ENCODE data around the gene HEBP1.

The HEBP1 gene

DNA sequence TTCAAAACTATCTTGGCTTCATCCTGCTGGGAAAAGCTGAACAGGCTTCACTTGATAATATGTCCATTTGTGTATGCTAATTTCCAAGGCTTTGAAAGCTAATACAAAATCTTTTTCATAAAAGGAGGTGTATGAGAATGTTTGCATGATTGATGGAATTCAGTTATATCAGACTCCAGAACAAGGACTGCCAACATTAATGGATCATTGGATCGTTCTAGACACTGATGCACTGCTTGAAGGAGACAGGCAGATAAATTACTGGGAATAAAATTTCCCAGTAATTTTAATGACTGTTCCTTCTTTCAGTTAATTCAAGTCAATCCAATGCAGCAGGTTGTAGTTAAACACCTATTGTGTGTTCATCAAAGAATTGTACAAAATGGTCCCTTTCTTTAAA lies 48.6 kb downstream of the HEBP1 start:
- no peak for DNase-seq (ENCODE audit: low read depth, low spot score)

DNA sequence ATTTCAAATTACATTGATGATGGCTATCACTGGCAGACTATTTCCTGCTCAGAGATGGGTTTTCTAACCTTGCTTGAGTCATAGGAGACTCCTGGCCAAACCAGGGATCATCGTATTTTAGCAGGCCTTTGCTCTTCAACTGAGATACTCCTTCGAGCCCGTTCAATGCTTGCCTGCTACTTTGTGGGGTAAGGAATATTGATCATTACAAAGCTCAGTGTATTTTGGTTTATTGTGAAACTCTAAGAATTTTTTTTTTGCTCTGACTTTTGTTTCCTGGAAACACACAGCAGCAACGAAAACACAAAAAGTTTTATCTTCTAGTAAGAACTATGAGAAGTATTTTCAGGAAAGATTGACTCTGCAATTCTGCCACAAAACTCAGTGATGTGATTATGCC lies 52.2 kb downstream of the HEBP1 start:
- no peak for DNase-seq (ENCODE audit: low read depth, low spot score)

DNA sequence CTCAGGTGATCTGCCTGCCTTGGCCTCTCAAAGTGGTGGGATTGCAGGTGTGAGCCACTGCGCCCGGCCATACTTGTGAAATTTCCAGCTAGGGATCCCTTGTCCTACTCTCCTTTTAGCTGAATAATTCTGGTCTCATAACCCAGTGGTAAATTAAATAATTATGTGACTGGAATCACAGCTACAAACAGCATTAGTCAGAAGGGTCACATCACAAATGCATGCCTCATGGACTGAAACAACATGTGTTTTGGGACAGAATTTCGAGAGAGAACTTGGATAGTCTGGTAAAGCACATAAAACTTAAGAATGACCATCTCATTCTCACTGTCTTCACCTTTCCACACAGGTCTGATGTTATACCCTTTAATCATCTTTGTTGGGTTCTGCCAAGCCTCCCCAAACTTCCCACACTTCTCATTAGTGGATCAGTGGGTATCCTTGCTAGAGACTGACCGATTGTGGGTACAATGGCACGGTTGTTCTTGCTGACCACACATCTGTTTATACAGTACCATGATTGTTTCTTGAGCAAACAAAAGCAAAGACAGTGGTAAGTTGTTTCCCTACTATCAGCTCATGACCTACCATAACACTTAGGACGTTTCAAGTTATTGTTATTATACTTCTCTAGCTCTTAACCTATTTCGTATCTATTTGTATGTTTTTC lies 53.2 kb downstream of the HEBP1 start:
- no peak for DNase-seq (ENCODE audit: low read depth, low spot score)

DNA sequence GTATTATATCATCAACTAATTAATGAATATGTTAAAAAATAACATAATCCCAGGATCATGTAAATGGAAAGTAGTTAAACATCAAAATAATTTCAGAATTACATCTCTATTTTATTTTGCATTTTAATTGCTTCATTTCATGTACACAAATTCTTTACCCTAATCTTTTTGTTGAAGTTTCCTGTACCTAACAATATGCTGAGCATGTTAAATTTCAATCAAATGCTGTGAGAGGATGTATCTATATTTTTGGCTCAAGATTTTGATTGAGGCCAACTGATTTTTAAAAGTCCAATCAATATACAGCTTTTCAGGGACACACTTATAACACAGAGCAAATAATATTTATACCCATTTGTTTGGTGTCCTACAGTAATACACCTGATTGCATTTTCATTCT lies 54.5 kb downstream of the HEBP1 start:
- no peak for DNase-seq (ENCODE audit: low read depth, low spot score)

DNA sequence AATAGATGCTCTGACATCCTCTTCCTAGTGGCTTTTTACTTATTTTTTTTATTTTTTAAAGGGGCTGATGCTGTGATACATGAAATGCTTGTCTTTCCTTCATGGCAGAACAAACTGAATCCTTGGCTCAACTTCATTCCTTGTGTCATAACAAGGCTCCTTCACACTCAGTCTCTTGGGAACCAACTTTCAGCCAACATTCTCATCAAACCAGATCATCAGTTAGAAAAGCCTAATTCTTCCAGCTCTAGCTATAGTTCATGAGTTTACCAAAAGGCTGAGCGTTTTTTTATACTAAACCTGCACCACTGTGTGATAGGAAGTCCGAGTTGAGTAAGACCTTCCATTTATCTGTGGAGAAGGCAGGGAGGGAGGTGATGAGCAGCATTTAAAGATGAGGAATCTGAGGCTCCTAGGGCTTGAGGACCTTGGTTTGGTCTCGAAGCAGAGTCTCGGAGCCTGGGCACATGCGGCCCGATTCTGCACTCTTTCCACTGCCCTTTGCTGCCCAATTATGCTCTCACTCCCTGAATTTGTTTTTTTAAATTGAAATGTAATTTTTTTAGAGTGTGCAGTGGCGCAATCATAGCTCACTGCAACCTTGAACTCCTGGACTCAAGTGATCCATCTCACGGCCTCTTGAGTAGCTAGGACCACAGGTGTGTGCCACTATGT lies 56.3 kb downstream of the HEBP1 start:
- no peak for DNase-seq (ENCODE audit: low read depth, low spot score)

DNA sequence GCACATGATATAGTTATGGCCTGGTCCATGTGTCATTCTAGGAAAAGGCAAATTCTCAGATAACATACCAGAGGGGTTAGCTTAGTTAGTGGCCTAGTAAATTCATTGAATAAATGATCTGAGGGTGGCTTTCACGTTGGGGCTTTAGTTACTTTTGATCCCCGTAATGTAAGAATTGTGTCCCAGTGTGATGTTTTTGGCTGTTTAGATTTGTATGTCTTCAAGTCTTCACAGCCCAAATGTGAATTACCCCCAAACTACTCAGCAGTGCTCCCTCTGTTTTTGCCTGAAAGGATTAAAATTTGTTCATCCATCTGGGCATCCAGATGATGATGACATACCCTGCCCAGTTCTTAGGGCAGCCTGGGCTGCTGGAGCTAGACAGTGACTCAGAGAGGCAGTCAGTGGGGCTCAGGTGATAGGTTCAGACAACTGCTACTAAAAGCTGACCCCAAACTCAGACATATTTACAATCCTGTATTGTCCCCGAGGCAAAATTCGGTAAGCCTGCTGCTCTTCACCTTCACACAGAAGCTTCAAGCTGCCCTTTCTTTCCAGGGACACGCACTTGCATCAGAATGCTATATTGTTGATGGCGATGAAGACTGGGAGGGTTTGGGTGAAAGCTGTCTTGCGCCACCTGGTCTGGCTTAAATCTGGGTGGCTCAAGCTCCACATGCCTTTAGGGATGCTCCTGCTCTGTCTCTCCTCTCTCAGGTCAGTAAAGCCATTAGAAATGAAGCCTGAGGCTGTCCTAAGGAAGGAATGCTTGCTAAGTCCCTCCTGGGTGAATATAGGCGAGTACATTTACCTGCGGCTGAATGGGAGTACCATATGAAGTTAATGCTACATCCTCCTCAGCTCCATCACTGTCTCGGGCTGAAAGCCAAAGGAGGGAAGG lies 58.4 kb downstream of the HEBP1 start:
- peak; percentile 22 for DNase-seq (ENCODE audit: low read depth, low spot score)

DNA sequence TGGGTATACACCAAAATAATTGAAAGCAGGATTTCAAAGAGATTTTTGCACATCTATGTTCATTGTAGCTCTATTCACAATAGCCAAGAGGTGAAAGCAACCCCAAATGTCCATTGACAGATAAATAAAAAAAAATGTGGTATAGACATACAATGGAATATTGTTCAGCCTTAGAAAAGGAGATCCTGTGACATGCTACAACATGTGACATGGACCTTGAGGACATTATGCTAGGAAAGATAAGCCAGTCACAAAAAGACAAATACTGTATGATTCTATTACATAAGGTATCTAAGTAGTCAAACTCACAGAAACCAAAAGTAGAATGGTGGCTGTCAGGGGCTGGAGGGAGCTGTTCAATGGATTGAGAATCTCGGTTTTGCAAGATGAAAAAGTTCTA lies 60.2 kb downstream of the HEBP1 start:
- DNase-seq (ENCODE audit: low read depth, low spot score), result no peak

DNA sequence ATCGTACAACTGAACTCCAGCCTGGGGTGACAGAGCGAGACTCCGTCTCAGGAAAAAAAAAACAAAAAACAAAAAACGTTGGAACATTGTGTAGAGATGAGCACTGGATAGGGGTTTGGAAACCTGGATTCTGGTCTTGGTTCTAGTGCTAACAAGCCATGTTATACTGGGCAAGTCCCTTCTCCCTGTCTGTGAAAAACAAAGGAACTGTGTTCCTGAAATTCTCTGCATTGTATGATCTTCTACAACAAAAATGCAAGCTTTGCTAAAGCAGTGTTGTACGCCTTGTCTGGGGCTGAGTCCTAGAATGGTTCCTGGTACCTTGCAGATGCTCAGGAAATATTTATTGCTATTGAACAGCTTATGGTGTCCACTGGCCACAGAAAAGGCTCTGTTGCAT lies 61.5 kb downstream of the HEBP1 start:
- no peak for DNase-seq (ENCODE audit: low read depth, low spot score)

DNA sequence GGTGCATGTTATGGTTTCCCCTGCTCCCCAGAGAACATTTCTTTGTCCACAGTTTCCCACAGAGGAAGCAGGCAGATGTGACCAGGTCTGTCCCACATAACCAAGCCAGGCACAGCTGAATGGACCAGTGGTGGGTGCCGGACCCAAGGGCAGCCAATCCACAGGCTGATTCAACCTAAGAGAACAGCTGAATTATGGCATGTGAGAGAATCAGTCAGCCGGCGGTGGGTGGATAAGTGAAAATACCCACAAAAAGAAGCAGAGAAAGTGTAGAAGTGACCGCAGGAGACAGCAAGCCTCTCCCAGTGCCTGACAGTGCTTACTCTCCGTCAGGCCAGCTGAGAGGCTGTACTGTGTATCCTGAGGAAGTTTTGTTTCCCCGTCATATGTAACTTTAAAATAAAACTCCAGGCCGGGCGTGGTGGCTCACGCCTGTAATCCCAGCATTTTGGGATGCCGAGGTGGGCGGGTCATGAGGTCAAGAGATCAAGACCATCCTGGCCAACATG lies 63.0 kb downstream of the HEBP1 start:
- DNase-seq (ENCODE audit: low read depth, low spot score), result no peak

DNA sequence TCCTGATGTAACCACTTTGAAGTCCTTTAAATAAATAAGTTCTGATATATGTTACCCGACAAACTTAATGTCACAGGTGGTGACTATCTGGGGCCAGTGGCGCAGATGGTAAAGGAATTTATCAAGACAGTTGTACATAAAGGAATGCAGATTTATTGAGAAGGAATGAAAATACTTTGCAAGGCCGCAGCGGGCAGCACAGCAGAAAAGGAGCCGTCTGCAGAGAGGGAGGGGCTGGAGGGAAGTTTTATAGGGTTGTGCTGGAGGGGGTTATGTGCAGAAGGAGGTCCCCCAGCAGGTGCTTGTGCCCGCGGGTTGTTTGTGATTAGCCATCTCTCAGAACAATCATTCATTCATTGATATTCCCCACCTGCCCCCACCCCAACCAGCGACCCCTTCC lies 65.5 kb downstream of the HEBP1 start:
- DNase-seq (ENCODE audit: low read depth, low spot score), result no peak

DNA sequence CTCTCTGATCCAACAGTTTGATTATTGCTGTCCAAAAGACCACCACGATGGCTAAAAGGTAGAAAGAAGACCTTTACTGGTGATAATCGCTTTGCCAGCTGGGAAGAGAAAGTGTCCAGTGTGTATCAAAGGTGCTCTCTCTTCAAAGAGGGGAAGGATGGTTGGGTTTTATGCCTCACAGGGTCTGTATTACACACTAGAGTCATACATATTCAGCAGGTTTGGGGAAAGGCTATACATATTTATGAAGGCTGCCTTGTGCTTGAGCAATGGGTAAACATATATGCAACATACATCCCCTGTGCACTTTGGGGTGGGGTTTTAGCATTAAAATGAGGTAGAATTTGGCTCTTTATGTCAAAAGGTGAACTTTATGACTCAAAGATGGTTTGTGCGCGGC lies 66.3 kb downstream of the HEBP1 start:
- no peak for DNase-seq (ENCODE audit: low read depth, low spot score)

DNA sequence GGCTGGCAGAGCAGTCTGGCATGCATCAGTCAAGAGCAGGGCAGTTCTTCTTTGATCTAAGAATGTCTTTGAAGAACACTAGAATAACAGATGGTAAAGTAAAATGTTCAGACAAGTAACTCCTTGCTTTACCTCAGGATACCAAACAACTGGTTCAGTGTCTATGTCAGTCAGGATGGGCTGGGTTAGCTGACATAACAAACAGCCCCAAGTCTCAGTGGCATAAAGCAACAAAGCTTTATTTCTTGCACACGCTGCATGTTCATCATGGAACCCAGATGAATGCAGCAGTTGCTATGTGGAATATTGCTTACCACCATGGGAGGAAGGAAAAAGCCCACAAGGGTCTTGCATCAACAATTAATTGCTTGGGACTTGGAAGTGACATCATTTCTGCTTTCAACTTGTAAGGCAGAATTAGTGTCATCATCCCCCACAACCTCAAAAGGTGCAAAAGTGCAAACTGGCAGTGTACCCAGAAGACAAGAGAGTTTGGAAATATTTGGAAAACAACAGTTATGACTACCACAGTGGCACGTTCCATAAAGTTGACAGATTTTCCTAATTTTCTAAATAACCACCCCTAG lies 69.3 kb downstream of the HEBP1 start:
- no peak for DNase-seq (ENCODE audit: low read depth, low spot score)

DNA sequence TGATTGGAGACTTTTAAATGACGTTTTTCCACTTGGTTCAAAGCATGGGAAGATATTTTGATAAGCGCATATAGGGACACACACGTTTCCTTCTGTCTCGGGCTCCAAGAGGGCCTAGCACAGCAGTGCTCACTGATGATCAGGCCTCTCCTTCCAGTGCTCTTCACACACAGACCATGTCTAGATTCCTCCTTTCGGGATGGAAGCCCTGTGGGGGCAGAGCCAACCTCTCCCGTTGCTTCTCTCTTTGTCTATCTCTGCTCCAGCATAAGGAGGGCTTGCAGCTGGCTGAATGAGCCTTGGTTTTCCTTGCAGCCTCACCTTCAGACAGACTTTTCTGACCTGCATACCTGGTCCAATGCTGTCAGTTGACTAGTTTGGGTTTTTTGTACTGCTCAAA lies 70.4 kb downstream of the HEBP1 start:
- DNase-seq (ENCODE audit: low read depth, low spot score), result no peak

DNA sequence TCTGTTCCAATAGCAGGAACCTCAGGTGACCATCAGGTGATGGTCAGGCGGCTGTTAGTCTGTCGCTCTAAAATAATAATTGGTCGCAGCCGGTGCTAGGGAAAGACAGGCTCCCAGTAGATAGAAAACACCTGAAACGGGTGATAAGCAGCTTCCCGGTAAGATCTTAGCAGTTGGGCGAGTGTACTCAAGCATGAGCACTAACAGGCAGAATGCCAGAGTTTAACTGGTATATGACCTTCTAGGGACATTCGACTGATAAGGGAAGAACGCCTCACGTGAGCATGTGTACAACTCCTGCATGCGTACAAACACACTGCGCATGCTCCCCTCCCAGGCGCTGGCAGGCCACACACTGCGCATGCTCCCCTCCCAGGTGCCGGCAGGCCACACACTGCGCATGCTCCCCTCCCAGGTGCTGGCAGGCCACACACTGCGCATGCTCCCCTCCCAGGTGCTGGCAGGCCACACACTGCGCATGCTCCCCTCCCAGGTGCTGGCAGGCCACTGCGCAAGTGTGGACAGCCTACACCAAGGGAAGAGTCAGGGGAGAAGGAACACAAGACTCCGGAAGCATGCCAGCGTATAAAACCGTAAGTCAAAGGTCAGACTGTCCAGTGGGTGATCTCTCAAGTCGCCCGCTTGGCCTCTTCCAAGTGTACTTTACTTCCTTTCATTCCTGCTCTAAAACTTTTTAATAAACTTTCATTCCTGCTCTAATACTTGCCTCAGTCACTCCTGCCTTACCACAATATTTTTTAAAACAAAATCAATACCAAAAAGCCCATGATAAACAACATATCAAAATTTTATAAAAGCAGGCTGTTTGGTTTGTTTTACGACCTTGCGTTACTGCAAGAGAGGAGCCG lies 72.6 kb downstream of the HEBP1 start:
- peak; percentile 87 for DNase-seq (ENCODE audit: low read depth, low spot score)

DNA sequence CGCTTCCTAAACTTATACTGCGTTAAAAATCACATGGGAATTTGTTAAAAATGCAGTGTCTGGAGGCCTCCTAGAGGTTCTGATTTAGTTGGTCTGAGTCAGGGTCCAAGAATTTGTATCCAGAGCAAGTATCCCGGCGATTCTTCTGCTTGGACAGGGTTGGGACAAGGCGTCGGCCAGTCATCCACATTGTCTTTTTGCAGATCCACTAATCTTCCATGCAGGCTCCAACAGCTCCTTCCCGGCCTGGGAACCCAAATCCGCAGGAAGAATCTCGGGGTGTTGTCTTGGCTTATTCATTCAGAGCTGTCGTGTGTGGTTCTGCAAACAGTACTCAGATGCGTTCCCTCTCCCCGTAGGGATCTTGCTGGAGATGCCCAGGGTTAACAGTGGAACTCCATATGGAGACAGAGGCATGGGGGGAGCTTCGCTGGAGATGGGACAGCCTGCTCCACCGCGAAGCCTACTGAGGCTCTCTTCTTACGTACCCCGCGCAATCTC lies 73.4 kb downstream of the HEBP1 start:
- peak; percentile 41 for DNase-seq (ENCODE audit: low read depth, low spot score)

DNA sequence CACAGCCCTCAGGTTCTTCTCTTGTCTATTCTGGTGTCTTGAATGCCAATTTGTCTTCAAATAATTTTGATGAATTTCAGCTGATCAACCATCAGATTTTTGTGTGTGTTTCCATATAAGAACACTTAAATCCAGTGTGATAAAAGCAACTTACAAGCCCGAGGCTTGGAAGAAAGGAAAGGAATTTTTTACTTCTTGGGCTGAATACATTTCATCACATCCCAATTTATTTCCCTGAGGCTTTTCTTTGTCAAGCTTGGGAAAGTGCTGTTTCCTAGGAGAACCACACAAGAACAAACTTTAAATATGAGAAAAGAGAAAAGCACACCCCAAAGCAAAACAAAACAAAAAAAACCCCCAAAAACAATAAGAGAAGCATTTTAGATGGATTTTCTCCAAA lies 74.7 kb downstream of the HEBP1 start:
- DNase-seq (ENCODE audit: low read depth, low spot score), result no peak

Data from ELF-1 (cell line).